Activated CD4-positive, alpha-beta T cell treated with anti-CD3 and anti-CD28 coated beads, Interleukin-2, amount 50 U/mL, for 16 hours (primary cell): ENCODE data around the gene ZKSCAN8.
A peak's percentile ranks its signal among the peaks of the same experiment; 100 is the strongest.
"Not testable (repeated sequence)": the region's sequence is repeated elsewhere in the genome, so short reads cannot be mapped to it uniquely, and the experiment has no call there.

Experiments used
- DNase-seq: peaks from one replicate; pipeline ENCODE4 v3.0.0-alpha.2; 2020

Gene ZKSCAN8

DNA sequence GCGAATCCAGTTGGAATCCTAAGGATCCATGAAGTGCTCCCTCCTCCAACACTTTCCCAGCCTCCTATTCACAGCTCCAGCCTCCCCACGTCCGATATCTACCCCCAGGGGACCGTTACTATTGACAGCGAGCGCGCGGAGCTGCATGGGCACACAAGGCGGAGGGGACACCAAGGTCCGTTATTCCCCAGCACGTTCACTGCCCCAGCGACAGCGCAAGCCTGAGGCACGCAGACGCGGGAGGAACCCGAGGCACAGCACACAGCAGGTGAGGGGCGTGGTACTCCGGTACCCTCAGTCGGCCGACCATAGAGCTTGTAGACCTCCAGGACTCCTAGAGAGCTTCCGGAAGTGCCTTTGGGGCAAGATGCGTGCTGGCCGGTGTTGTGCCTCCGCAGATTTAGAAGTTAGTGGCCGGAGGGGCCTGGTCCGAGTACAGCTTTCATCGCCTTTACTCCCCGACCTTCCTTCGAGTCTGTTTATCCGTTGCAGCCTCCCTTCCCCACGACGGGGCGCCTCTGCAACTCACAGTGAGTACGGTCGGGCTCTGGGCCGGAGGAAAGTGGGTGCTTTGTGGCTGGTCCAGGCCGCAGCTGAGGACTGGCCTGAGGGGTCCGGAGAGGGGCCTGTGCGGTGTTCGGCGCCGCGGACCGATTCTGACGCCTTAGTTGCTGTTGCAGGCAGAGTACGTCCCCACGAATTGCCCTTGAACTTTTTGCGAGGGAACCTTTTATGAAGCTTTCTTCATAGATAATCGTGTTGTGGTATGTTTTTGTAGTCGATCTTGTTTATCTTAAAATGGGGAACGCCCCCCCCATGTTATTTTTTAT lies at the start of gene ZKSCAN8:
TSS of gene ZKSCAN8 (plus strand) at position 384 of the 830 bp plus-strand sequence. CDS start 6,525 bp downstream, outside the sequence.
- DNase-seq, result peak; percentile 92

- DNase-seq, result not testable (repeated sequence)
Measured at GRCh38 chr6:28102222-28102621, 39.5 kb upstream of the ZKSCAN8 start.

DNA sequence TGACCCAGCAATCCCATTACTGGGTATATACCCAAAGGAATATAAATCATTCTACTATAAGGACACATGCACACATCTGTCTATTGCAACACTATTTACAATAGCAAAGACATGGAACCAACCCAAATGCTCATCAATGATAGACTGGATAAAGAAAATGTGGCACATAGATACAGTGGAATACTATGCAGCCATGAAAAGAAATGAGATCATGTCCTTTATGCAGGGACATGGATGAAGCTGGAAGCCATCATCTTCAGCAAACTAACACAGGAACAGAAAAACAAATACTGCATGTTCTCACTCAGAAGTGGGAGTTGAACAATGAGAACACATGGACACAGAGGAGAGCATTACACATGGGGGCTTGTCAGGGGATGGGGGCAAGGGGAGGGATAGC lies 39.0 kb upstream of the ZKSCAN8 start:
- DNase-seq, result not testable (repeated sequence)

GRCh38 chr6:28104392-28105244 lies 37.1 kb upstream of the ZKSCAN8 start:
- DNase-seq, result peak; percentile 87

- no peak for DNase-seq
Measured at GRCh38 chr6:28105245-28105639, 36.4 kb upstream of the ZKSCAN8 start.

GRCh38 chr6:28107506-28107905 lies 34.2 kb upstream of the ZKSCAN8 start:
- DNase-seq, result no peak

DNA sequence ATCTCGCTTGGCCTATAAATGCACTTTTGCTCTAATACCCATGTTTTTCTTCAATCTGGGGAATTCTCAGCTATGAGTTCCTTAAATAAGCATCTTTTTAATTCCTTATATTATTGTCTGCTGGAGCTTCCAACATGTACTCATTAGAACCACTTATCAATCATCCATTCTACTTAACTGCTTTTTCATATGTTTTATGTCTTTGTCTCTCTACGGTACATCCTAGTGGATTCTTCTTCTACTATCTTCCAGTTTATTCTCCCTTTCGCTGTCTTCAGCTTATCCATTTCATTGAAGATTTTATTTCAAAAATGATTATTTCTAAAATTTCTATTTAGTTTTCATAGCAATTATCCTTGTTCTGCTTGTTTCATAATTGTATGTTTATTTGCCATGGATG lies 29.7 kb upstream of the ZKSCAN8 start:
- DNase-seq, result no peak

DNA sequence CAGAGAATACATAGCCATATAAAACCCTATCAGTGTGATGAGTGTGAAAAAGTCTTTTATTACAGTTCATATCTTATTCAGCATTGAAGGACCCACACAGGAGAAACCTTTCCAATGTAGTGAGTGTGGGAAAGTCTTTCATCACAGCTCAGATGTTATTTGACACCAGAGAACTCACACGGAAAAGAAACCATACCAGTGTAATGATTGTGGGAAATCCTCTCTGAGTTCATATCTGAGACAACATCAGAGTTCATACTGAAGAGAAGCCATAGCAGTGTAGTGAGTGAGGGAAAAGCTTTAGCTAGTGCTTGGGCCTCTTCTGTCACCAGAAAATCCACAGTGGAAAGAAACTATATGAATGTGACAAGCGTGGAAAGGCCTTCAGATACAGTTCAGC lies 25.9 kb upstream of the ZKSCAN8 start:
- no peak for DNase-seq

GRCh38 chr6:28117386-28118050 lies 24.2 kb upstream of the ZKSCAN8 start:
- no peak for DNase-seq

GRCh38 chr6:28118217-28118616 lies 23.5 kb upstream of the ZKSCAN8 start:
- no peak for DNase-seq

- DNase-seq, result no peak
Measured at GRCh38 chr6:28121876-28122275, 19.8 kb upstream of the ZKSCAN8 start.

DNA sequence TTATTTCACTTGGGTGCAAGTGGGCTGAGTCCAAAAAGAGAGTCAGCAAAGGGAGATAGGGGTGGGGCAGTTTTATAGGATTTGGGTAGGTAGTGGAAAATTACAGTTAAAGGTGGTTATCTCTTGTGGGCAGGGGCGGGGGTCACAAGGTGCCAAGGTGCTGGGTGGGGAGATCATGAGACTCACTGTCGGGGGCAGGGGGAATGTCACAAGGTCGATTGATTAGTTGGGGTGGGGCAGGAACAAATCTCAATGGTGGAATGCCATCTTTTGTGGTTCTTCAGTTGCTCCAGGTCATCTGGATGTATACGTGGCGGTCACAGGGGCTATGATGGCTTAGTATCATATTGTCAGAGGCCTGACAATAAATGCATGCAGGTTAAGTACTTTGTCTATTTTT lies 19.4 kb upstream of the ZKSCAN8 start:
- not testable (repeated sequence) for DNase-seq

DNA sequence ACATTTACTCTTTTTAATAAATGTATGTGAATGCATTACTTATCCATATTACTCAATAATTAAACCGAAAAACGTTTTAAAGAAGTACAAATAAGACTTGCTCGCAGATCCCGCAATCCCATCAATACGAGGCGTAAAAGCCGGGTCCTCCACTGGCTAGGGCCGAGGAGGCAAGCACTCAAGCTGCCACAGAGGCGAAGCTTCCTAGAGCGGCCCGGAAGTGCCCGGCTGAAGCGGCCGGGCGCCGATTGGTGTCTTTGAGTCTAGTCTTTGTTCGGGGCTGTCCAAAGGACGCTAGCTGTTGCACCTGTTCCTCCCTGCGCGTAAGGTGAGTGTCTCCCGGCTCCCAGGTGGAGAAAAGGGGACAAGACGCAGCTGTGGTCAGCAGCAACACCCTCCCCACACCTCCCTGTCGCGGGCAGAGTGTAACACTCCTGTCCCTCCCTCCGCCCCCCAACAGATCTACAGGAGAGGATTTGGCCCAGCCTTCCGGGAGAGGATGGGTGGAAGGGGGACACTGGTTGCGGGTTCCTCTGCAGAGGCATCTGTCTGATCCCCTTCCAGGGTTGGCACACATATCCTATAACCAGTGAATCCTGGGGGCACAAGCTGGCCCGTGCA lies 17.2 kb upstream of the ZKSCAN8 start, which contains the start of gene ZSCAN16:
TSS of gene ZSCAN16 (plus strand) at position 260 of the 621 bp plus-strand sequence. CDS start 835 bp downstream, outside the sequence.
- DNase-seq, result peak; percentile 83

DNA sequence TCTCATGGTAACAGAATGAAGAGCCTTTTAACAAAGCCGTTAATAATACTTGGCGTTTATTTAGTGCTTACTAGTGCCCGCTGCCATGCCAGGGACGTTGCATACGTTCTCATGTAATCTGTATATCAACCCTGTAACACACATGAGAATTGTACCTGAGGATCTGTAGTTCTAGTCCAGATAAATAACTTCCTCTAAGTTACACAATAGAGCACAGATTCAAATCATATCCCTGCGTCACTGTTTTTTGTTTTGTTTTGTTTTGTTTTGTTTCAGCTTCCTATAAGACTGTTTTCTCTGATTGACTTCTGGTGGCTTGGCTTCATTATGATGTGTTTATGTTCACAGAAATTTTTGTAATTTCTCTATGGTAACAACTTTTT lies 16.7 kb upstream of the ZKSCAN8 start:
- no peak for DNase-seq

GRCh38 chr6:28125401-28125800 lies 16.3 kb upstream of the ZKSCAN8 start:
- DNase-seq, result no peak

GRCh38 chr6:28134015-28134414 lies 7.7 kb upstream of the ZKSCAN8 start:
- DNase-seq, result peak; percentile 44

DNA sequence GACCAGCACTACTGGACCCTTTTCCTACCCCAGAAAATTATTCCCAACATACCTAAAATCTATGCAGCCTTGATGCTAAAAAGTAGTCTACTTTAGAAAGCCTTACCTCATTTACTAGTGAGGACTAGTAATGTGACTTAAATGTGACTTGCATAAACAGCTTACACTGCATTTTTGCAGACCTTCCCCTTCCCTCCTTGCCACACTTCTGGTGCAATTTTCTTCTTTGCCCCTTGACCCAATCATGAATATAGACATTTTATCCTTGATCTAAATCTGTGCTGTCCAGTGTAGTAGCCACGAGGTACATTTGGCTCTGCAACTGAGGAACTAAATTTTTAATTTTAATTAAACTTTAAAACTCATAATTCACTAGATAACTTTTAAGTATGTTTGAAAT lies 7.0 kb upstream of the ZKSCAN8 start:
- DNase-seq, result no peak

GRCh38 chr6:28135393-28135792 lies 6.3 kb upstream of the ZKSCAN8 start:
- DNase-seq, result peak; percentile 19

GRCh38 chr6:28136585-28137504 lies 4.8 kb upstream of the ZKSCAN8 start:
- DNase-seq, result peak; percentile 91

DNA sequence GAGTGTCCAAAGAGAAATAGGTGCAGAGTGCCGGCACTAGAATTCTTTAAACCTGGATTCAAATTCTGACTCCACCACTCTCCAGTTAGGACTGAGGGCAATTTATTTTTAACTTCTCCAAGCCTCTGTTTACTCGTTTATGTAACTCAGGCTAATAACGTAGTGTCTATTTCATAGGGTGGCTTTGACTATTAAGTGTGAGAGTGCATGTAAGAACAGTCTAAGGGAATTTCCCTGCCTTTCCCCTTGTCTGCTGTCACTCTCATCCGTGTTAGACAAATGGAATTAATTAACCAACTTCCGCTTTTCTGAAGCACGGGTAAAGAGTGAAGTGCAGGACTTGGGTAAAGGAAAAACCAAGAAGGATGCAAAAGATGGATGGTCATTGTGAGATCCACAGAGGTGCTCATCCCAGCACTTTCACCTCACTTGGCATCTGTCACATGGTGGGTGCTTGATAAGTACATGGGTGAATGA lies 4.1 kb upstream of the ZKSCAN8 start:
- peak; percentile 70 for DNase-seq

GRCh38 chr6:28139860-28140543 lies 1.7 kb upstream of the ZKSCAN8 start:
- DNase-seq, result peak; percentile 20
